Natural killer cell (primary cell): ENCODE measurements around the gene NSD1. TPM values are rescaled to one million over a fixed set of nuclear protein-coding genes. Genes with fewer than 3 reads are reported as not detected.
"Not testable (repeated sequence)": the region's sequence is repeated elsewhere in the genome, so short reads cannot be mapped to it uniquely, and the experiment has no call there.

Experiments
- ATAC-seq, 3 donors: fragments of 150-1000 bp in 2 of 3; fragments of 200-7000 bp in 1 of 3; cut with Tn5 transposase; 1 replicate in 1 of 3; 2 replicates in 2 of 3; pipeline ENCODE4 v1.10.0; 2021; ENCODE audit warnings: mild to moderate bottlenecking in 2 of 3, moderate library complexity in 2 of 3
- DNase-seq, 2 donors: peaks; one replicate each; pipeline versions ENCODE4 v3.0.0 to v3.0.0-alpha.2; 2013 to 2021; ENCODE audit warnings: mixed read lengths in 1 of 2
- H3K27ac ChIP-seq: one replicate; pipeline ENCODE4 v1.5.1; 2013; ENCODE audit warnings: mild to moderate bottlenecking, low read length
- H3K27me3 ChIP-seq: one replicate; pipeline ENCODE4 v1.6.1; 2013; ENCODE audit warnings: low read length; ENCODE audit not compliant: control insufficient read depth, insufficient read depth
- H3K36me3 ChIP-seq: one replicate; pipeline ENCODE4 v1.6.1; 2013; ENCODE audit warnings: low read length; ENCODE audit not compliant: control insufficient read depth, insufficient read depth
- H3K4me1 ChIP-seq: one replicate; pipeline ENCODE4 v1.6.1; 2013; ENCODE audit warnings: low read length; ENCODE audit not compliant: control insufficient read depth, insufficient read depth
- H3K4me3 ChIP-seq: one replicate; pipeline ENCODE4 v1.5.1; 2013; ENCODE audit warnings: low read length
- H3K9me3 ChIP-seq: one replicate; pipeline ENCODE4 v1.6.1; 2013; ENCODE audit warnings: low read length; ENCODE audit not compliant: control insufficient read depth, insufficient read depth
- H3K27ac Mint-ChIP-seq, 2 donors: one replicate each; pipeline ENCODE4 v1.8.0; 2022; ENCODE audit warnings: mild to moderate bottlenecking in 2 of 2, mixed read lengths in 2 of 2, moderate library complexity in 1 of 2
- H3K27me3 Mint-ChIP-seq, 2 donors: one replicate each; pipeline ENCODE4 v1.8.0; 2022; ENCODE audit warnings: low read depth in 2 of 2, mixed read lengths in 2 of 2
- H3K36me3 Mint-ChIP-seq: one replicate; pipeline ENCODE4 v1.8.0; 2022; ENCODE audit warnings: mixed read lengths
- H3K4me1 Mint-ChIP-seq, 2 donors: one replicate each; pipeline ENCODE4 v1.8.0; 2022; ENCODE audit warnings: mixed read lengths in 2 of 2
- H3K4me3 Mint-ChIP-seq: one replicate; pipeline ENCODE4 v1.8.0; 2022; ENCODE audit warnings: mild to moderate bottlenecking, moderate library complexity, mixed read lengths
- H3K9me3 Mint-ChIP-seq, 2 donors: one replicate each; pipeline ENCODE4 v1.8.0; 2022; ENCODE audit warnings: mixed read lengths in 2 of 2
- CTCF ChIP-seq: fragments of 200-600 bp; IDR thresholded peaks from one replicate; pipeline ENCODE4 v1.8.0; 2022; ENCODE audit warnings: antibody characterized with exemption
- WGBS: methylation state at CpG from one replicate; pipeline ENCODE4 v1.1.7; 2013; ENCODE audit warnings: missing lambda C conversion rate; ENCODE audit not compliant: insufficient coverage; 5-methylcytosine and 5-hydroxymethylcytosine counted together
- intact Hi-C: fragments of 100-400 bp; cut with micrococcal nuclease; formaldehyde crosslinking; loops from one replicate; pipeline ENCODE4 v1.14.2; 2022
- total RNA-seq, 4 donors: library from RNA; stranded (reverse); fragments of 120-200 nt in 1 of 4; gene quantifications; one replicate each; pipeline versions ENCODE4 v1.2.3 to v1.2.4, GENCODE V29; 2013 to 2022

Gene NSD1
- total RNA-seq, 3 donors from 2014 or later (not counting 1 experiment from before 2014, with no cell fraction given), result 117 to 147 (median 143) TPM

DNA sequence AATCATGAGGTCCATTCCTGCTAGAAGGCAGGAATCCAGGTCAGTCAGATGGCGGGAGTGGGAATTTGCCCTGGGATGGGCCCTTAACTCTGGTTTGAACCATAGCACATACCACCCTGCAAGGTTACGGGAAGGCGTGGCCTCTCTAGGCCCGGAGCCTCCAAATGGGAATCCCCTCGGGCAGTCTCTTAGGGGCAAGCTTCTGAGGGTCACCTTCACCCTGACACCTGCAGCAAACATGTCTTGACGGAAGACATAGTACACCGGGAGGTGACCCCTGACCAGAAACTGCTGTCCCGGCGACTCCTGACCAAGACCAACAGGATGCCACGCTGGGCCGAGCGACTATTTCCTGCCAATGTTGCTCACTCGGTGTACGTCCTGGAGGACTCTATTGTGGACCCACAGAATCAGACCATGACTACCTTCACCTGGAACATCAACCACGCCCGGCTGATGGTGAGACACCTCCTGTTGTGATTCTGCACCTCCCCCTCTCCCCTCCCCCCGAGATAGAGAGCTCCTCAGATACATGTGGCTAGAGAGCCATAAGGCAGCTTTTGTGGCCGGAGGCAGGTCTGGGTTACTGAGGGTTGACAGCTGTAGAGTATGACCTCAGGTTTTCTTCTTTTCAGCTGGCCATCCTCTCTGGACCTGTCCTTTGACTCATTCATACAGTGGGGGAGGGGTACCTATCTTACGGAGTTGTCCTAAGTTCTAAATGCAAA is 171.0 kb downstream of the NSD1 start:
- Mint-ChIP-seq H3K36me3 (no peaks in the 10 kb centered on the region), H3K27me3 (no peaks in the 10 kb centered on the region), H3K4me1 (peaks cover 70 to 82% of the 10 kb centered on the region in 2 donors), H3K4me3 (peak overlapping the region; percentile 92), H3K27ac (peak overlapping the region; percentile 89 to 96), H3K9me3 (no peaks in the 10 kb centered on the region)
- DNase-seq, result peak in 1 of 2 donors; percentile 55
- no peak for ATAC-seq
- H3K27ac ChIP-seq, result peak overlapping the region; percentile 76
- H3K4me1 ChIP-seq, result peaks cover 90% of the 10 kb centered on the region
- no peak for TF ChIP-seq CTCF
- H3K4me3 ChIP-seq, result peak overlapping the region; percentile 84
- no peaks in the 10 kb centered on the region for H3K27me3 ChIP-seq
- intact Hi-C loops, result loop anchor here (5.0 kb wide), 2 partner anchors 153 to 192 kb away; no protein-coding TSS in a partner anchor
- H3K36me3 ChIP-seq, result peaks cover 35% of the 10 kb centered on the region
- 20% methylated on average over 16 of the region's 19 CpGs for WGBS
- no peaks in the 10 kb centered on the region for H3K9me3 ChIP-seq

GRCh38 chr5:177306103-177306640 is 172.6 kb downstream of the NSD1 start:
- H3K4me1 Mint-ChIP-seq, result peaks cover 67 to 78% of the 10 kb centered on the region in 2 donors
- intact Hi-C loops, H3K36me3 Mint-ChIP-seq: not testable (repeated sequence)

DNA sequence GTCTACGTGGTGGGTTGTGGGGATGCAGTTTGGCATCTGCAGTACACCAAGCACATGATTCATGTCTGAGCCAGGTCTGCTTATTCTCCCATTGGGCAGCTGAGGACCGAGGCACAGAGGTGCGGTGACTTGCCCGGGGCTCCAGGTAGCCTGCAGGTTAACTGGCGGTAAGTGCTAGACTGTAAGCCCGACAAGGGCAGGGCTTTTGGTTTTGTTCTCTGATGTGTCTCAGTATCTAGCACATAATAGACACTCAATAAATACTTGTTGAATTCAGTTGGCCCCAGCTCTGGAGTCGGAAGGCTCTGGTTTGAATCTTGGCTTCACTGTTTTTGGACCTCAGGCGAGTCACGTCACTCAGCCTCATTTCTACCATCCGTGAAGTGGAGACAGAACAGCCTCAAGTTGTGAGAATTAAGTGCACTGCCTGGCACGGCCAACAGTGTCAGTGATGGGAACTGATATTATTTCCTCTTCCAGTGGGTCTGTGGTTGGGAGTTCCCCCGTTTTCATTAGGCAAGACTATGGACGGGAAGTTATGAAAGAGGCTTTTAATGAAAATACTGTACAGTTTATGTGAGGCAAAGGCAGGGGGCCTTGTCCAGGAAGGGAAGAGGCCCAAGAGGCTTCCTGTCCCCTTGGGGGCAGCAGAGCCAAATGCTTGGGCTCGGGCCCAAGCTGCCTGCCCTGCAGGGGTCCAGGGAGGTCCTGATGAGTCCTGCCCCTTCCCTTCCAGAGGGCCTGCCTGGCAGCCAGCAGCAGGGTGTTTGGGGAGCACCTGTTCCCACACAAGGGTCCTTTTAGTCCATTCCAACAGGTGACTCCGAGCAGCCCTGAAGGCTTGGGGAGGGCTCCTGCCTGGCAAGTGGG is 173.3 kb downstream of the NSD1 start:
- no peaks in the 10 kb centered on the region for H3K27me3 Mint-ChIP-seq
- H3K27ac Mint-ChIP-seq, result peak overlapping the region; percentile 66 to 89
- Histone ChIP-seq H3K27me3 (no peaks in the 10 kb centered on the region), H3K4me3 (peak overlapping the region; percentile 20), H3K9me3 (no peaks in the 10 kb centered on the region), H3K4me1 (peaks cover 90% of the 10 kb centered on the region), H3K36me3 (peaks cover 25% of the 10 kb centered on the region), H3K27ac (peak overlapping the region; percentile 44)
- peaks cover 60 to 76% of the 10 kb centered on the region in 2 donors for H3K4me1 Mint-ChIP-seq
- H3K36me3 Mint-ChIP-seq, result no peaks in the 10 kb centered on the region
- no peak for TF ChIP-seq CTCF
- ATAC-seq, result peak in 1 of 3 donors; percentile 37
- H3K9me3 Mint-ChIP-seq, result no peaks in the 10 kb centered on the region
- peak in 1 of 2 donors; percentile 48 for DNase-seq
- intact Hi-C loops, result no loop called here
- H3K4me3 Mint-ChIP-seq, result peak overlapping the region; percentile 76
- WGBS, result 71% methylated on average over 15 of the region's 15 CpGs

More at GRCh38 chr5:177306103-177306640, 172.6 kb downstream of the NSD1 start:
- not testable (repeated sequence) for H3K9me3 Mint-ChIP-seq, H3K4me3 ChIP-seq, ATAC-seq, H3K27me3 ChIP-seq, H3K9me3 ChIP-seq, DNase-seq, H3K27me3 Mint-ChIP-seq
- Histone ChIP-seq H3K27ac (peak overlapping the region; percentile 27), H3K36me3 (peaks cover 33% of the 10 kb centered on the region), H3K4me1 (peaks cover 90% of the 10 kb centered on the region)
- Mint-ChIP-seq H3K27ac (peak overlapping the region; percentile 58 to 89), H3K4me3 (peak overlapping the region; percentile 42)
- 93% methylated on average over 11 of the region's 11 CpGs for WGBS
